Keratinocyte (primary cell): ENCODE results near the gene SSTR5. TPM values are rescaled to one million over a fixed set of nuclear protein-coding genes. Genes with fewer than 3 reads are reported as not detected.
A peak's percentile ranks its signal among the peaks of the same experiment; 100 is the strongest.

Source experiments
- DNase-seq: peaks from one replicate; pipeline ENCODE4 v3.0.0-alpha.2; 2011; ENCODE audit warnings: low read depth, missing footprints, low spot score
- FAIRE-seq: peaks from 2 replicates; lab custom pipeline; 2011; peaks lifted over from hg19 to GRCh38; lab: Jason Lieb, UNC
- H2AFZ ChIP-seq: 2 replicates; pipeline ENCODE4 v1.6.0; 2012; ENCODE audit warnings: low read length, control low read depth, inconsistent platforms; ENCODE audit not compliant: control insufficient read depth
- H3K27ac ChIP-seq: 2 replicates; pipeline ENCODE4 v1.5.1; 2011; ENCODE audit warnings: low read length; ENCODE audit not compliant: control insufficient read depth, insufficient read depth
- H3K27me3 ChIP-seq: 3 replicates; pipeline ENCODE4 v1.6.0; 2011; ENCODE audit warnings: low read length; ENCODE audit not compliant: control insufficient read depth, insufficient read depth; ENCODE audit errors: extremely low read depth
- H3K36me3 ChIP-seq, 2 experiments: 2 replicates in 1 of 2; 3 replicates in 1 of 2; pipeline ENCODE4 v1.5.1; 2011; ENCODE audit warnings: low read length in 2 of 2, mild to moderate bottlenecking in 1 of 2; ENCODE audit not compliant: control insufficient read depth in 2 of 2, insufficient read depth in 2 of 2; ENCODE audit errors: extremely low read depth in 1 of 2
- H3K4me1 ChIP-seq: 3 replicates; pipeline ENCODE4 v1.5.1; 2011; ENCODE audit warnings: low read length; ENCODE audit not compliant: control insufficient read depth, insufficient read depth; ENCODE audit errors: extremely low read depth
- H3K4me2 ChIP-seq: 3 replicates; pipeline ENCODE4 v1.6.0; 2011; ENCODE audit warnings: low read depth, low read length; ENCODE audit not compliant: control insufficient read depth, insufficient read depth; ENCODE audit errors: extremely low read depth
- H3K4me3 ChIP-seq, 3 experiments: fragments of 200-600 bp in 1 of 3; sonication (generic) in 1 of 3; 2 replicates in 2 of 3; 3 replicates in 1 of 3; pipeline ENCODE4 v1.5.1; 2011 to 2016; ENCODE audit warnings: low read length in 3 of 3, mild to moderate bottlenecking in 3 of 3, control low read depth in 2 of 3, inconsistent platforms in 1 of 3, low read depth in 1 of 3, mixed read lengths in 1 of 3, mixed run types in 1 of 3, moderate library complexity in 1 of 3; ENCODE audit not compliant: control insufficient read depth in 2 of 3, insufficient read depth in 2 of 3; ENCODE audit errors: extremely low read depth in 1 of 3
- H3K79me2 ChIP-seq: 2 replicates; pipeline ENCODE4 v1.6.0; 2012; ENCODE audit warnings: low read length; ENCODE audit not compliant: control insufficient read depth, insufficient read depth
- H3K9ac ChIP-seq: 3 replicates; pipeline ENCODE4 v1.6.0; 2011; ENCODE audit warnings: low read length; ENCODE audit not compliant: control insufficient read depth, insufficient read depth; ENCODE audit errors: extremely low read depth
- H3K9me1 ChIP-seq: 3 replicates; pipeline ENCODE4 v1.6.0; 2011; ENCODE audit warnings: low read length; ENCODE audit not compliant: control insufficient read depth, insufficient read depth; ENCODE audit errors: extremely low read depth
- H3K9me3 ChIP-seq: 2 replicates; pipeline ENCODE4 v1.5.1; 2012; ENCODE audit warnings: low read depth, low read length; ENCODE audit not compliant: control insufficient read depth
- H4K20me1 ChIP-seq: 3 replicates; pipeline ENCODE4 v1.6.0; 2011; ENCODE audit warnings: low read length; ENCODE audit not compliant: control insufficient read depth, insufficient read depth; ENCODE audit errors: extremely low read depth
- EZH2 ChIP-seq: IDR thresholded peaks from one replicate; pipeline ENCODE4 v1.6.1; 2012; ENCODE audit warnings: inconsistent platforms, mild to moderate bottlenecking, low read length, moderate library complexity
- dilution Hi-C: fragments of 300-500 bp; cut with MboI; formaldehyde crosslinking; loops from one replicate; pipeline ENCODE4 v1.7.0; 2020; ENCODE audit warnings: low sequenced_read_pairs; ENCODE audit not compliant: extremely low pct_ligation_motif_present
- polyA plus RNA-seq, 5 experiments: library from polyadenylated mRNA; depleted of rRNA in 3 of 5; stranded (reverse) in 3 of 5; stranded (forward) in 1 of 5; unstranded in 1 of 5; fragments of >200 nt; gene quantifications; 1 replicate in 1 of 5; 2 replicates in 3 of 5; 3 replicates in 1 of 5; pipeline versions ENCODE4 v1.2.1 to v1.2.3, GENCODE V29; 2011 to 2012; ENCODE audit warnings: missing spikeins in 2 of 5, low read depth in 1 of 5, low replicate concordance in 1 of 5
- TF ChIP-seq, protein P1 (sequence below), 3 experiments: IDR thresholded peaks in 1 of 3; conservative IDR thresholded peaks in 1 of 3; optimal IDR thresholded peaks in 1 of 3; 2 replicates in 2 of 3; 3 replicates in 1 of 3; pipeline versions ENCODE3 to v1.5.1; 2011; ENCODE audit warnings: low read length in 3 of 3, mild to moderate bottlenecking in 3 of 3, moderate library complexity in 2 of 3, control low read depth in 1 of 3, inconsistent platforms in 1 of 3; ENCODE audit not compliant: insufficient read depth in 2 of 3; ENCODE audit errors: extremely low read depth in 1 of 3

The SSTR5 gene
- polyA plus RNA-seq, 1 donor (not counting 4 experiments of a cell fraction or from before 2014, with no cell fraction given), result not detected

DNA sequence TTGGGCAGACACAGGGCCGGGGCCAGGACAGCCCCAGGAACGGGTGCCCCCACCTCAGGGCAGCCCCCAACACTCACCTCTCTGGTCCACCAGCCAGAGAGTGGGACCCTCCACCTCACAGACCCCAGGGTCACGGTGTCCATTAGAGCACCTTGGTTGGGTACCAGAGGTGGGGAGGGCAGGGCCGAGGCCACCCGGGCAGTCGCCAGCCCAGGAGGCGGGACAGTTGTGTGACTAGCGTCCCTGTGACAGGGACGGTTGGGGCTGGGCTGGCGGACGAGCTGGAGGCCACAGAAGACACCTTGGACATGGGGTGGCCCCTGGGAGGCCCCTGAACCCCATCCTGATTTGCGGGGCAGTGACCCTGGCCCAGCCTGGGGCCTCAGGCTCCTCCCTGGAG, 35.2 kb downstream of the SSTR5 start:
- Histone ChIP-seq H3K27me3 (peaks cover 58% of the 10 kb centered on the region), H3K27ac (no peak overlapping the region), H4K20me1 (no peaks in the 10 kb centered on the region), H3K36me3 (no peaks in the 10 kb centered on the region), H3K79me2 (no peaks in the 10 kb centered on the region), H3K4me3 (no peak overlapping the region), H3K4me2 (no peak overlapping the region), H2AFZ (no peak overlapping the region), H3K9ac (no peak overlapping the region), H3K4me1 (no peaks in the 10 kb centered on the region), H3K9me3 (no peaks in the 10 kb centered on the region), H3K9me1 (no peaks in the 10 kb centered on the region)
- FAIRE-seq, result no peak
- no peak for TF ChIP-seq EZH2
- TF ChIP-seq, protein P1, sequence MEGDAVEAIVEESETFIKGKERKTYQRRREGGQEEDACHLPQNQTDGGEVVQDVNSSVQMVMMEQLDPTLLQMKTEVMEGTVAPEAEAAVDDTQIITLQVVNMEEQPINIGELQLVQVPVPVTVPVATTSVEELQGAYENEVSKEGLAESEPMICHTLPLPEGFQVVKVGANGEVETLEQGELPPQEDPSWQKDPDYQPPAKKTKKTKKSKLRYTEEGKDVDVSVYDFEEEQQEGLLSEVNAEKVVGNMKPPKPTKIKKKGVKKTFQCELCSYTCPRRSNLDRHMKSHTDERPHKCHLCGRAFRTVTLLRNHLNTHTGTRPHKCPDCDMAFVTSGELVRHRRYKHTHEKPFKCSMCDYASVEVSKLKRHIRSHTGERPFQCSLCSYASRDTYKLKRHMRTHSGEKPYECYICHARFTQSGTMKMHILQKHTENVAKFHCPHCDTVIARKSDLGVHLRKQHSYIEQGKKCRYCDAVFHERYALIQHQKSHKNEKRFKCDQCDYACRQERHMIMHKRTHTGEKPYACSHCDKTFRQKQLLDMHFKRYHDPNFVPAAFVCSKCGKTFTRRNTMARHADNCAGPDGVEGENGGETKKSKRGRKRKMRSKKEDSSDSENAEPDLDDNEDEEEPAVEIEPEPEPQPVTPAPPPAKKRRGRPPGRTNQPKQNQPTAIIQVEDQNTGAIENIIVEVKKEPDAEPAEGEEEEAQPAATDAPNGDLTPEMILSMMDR (optimal IDR thresholded peaks at IDR 0.05 in 1 of 3, IDR thresholded peaks at IDR 0.05 in 1 of 3, conservative IDR thresholded peaks at IDR 0.05 in 1 of 3; ENCODE audit: extremely low read depth in 1 of 3, insufficient read depth in 2 of 3, low read length in 3 of 3), result no peak
- dilution Hi-C loops, result no loop called here
- no peak for DNase-seq

DNA sequence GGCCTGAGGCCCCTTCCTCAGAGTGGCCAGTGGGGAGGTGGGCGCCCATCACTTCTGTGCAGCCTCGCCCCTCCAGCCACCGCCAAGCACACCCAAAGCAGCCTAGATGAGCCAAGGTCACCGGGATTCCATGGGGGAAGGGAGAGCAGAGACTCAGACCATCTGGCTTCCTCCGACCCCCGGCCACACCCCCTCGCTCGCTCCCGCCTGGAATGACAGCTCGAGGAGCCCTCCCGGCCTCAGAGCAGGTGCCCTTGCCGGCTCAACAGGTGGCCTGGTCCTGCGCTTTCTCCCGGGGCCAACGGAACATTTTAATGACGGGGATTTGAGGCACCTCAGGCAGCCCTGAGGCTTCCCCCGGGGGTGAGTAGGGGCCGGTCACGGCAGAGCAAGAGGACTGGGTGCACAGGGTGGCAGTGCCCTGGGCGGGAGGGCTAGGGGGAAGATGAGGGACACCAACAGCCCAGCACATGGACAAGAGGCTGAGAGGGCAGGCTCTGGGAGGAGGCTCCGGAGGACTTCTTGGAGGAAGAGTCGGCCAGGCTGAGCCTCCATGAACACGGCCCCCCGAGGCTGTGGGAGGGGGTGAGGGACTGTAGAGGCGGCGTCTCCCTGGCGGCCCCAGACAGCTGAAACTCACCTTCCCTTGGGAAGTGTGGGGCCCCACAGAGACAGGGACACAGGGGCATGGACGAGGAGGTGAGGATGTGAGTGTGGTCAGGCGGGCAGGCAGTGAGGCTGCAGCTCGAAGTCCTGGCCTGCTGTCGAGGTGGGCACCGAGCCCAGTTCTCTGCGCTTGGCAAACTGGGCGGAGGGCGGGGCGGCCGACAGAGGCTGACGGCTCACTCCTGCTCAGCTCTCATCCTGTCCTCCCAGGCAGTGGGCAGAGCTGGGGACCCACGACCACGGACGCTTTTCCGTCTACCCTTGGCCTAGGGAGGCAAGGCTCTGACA, 36.0 kb downstream of the SSTR5 start:
- H3K4me3 ChIP-seq, result no peak overlapping the region
- H3K9me1 ChIP-seq, result no peaks in the 10 kb centered on the region
- no peak overlapping the region for H3K9ac ChIP-seq
- no peaks in the 10 kb centered on the region for H3K4me1 ChIP-seq
- H2AFZ ChIP-seq, result no peak overlapping the region
- no peaks in the 10 kb centered on the region for H3K79me2 ChIP-seq
- dilution Hi-C loops, result no loop called here
- H3K36me3 ChIP-seq, result no peaks in the 10 kb centered on the region
- TF ChIP-seq EZH2, result peak; percentile 77
- TF ChIP-seq, protein P1 (optimal IDR thresholded peaks at IDR 0.05 in 1 of 3, IDR thresholded peaks at IDR 0.05 in 1 of 3, conservative IDR thresholded peaks at IDR 0.05 in 1 of 3; ENCODE audit: extremely low read depth in 1 of 3, insufficient read depth in 2 of 3, low read length in 3 of 3), result no peak
- no peaks in the 10 kb centered on the region for H3K9me3 ChIP-seq
- H4K20me1 ChIP-seq, result no peaks in the 10 kb centered on the region
- DNase-seq, result no peak
- no peak overlapping the region for H3K27ac ChIP-seq
- peaks cover 52% of the 10 kb centered on the region for H3K27me3 ChIP-seq
- no peak for FAIRE-seq
- H3K4me2 ChIP-seq, result no peak overlapping the region
